Measurements from ENCODE around the gene NCCRP1. TPM values are rescaled to one million over a fixed set of nuclear protein-coding genes. Genes with fewer than 3 reads are reported as not detected.
A peak's percentile ranks its signal among the peaks of the same experiment; 100 is the strongest.

The NCCRP1 gene
- total RNA-seq, 1 donor from 2014 or later, result 1.9 TPM

- Histone ChIP-seq H3K36me3 (no peaks in the 10 kb centered on the region), H3K4me3 (no peak overlapping the region), H3K4me1 (no peaks in the 10 kb centered on the region), H3K4me2 (no peak overlapping the region), H4K20me1 (ENCODE audit: low read depth) (no peaks in the 10 kb centered on the region), H3F3A (ENCODE audit: low read depth) (peaks cover 10% of the 10 kb centered on the region), H3K79me2 (ENCODE audit: low read depth) (no peaks in the 10 kb centered on the region), H3K9me3 (ENCODE audit: low read depth) (no peaks in the 10 kb centered on the region), H3K27ac (no peak overlapping the region), H3K27me3 (peaks cover 12% of the 10 kb centered on the region), H2AFZ (replicated peaks) (no peak overlapping the region), H3K9ac (no peak overlapping the region)
- peaks cover 15% of the 10 kb centered on the region for H3K27me3 Mint-ChIP-seq (ENCODE audit: insufficient read depth, low read depth)
- no peaks in the 10 kb centered on the region for H3K36me3 Mint-ChIP-seq
- peak overlapping the region; percentile 76 for H3K27ac Mint-ChIP-seq
- H3K4me1 Mint-ChIP-seq, result peaks cover 22% of the 10 kb centered on the region
- no peak overlapping the region for H3K4me3 Mint-ChIP-seq
- no peaks in the 10 kb centered on the region for H3K9me3 Mint-ChIP-seq
- TF ChIP-seq, protein P1, sequence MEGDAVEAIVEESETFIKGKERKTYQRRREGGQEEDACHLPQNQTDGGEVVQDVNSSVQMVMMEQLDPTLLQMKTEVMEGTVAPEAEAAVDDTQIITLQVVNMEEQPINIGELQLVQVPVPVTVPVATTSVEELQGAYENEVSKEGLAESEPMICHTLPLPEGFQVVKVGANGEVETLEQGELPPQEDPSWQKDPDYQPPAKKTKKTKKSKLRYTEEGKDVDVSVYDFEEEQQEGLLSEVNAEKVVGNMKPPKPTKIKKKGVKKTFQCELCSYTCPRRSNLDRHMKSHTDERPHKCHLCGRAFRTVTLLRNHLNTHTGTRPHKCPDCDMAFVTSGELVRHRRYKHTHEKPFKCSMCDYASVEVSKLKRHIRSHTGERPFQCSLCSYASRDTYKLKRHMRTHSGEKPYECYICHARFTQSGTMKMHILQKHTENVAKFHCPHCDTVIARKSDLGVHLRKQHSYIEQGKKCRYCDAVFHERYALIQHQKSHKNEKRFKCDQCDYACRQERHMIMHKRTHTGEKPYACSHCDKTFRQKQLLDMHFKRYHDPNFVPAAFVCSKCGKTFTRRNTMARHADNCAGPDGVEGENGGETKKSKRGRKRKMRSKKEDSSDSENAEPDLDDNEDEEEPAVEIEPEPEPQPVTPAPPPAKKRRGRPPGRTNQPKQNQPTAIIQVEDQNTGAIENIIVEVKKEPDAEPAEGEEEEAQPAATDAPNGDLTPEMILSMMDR (IDR thresholded peaks at IDR 0.05), result no peak
- TF ChIP-seq EZH2 (IDR thresholded peaks at IDR 0.05) (no peak), EZH2phosphoT487 (IDR thresholded peaks at IDR 0.05) (no peak)
- no peak for DNase-seq (ENCODE audit: low spot score)
These were observed 6.0 kb upstream of the NCCRP1 start for GRCh38 chr19:39190768-39191167.

- Mint-ChIP-seq H3K4me3 (no peak overlapping the region), H3K4me1 (peaks cover 33% of the 10 kb centered on the region), H3K36me3 (no peaks in the 10 kb centered on the region), H3K27ac (no peak overlapping the region), H3K9me3 (no peaks in the 10 kb centered on the region), H3K27me3 (ENCODE audit: insufficient read depth, low read depth) (peaks cover 31% of the 10 kb centered on the region)
- no peak overlapping the region for H3K4me2 ChIP-seq
- peaks cover 6% of the 10 kb centered on the region for H3K4me1 ChIP-seq
- no peak for DNase-seq (ENCODE audit: low spot score)
- H2AFZ ChIP-seq (replicated peaks), result no peak overlapping the region
- TF ChIP-seq EZH2phosphoT487 (IDR thresholded peaks at IDR 0.05) (no peak), EZH2 (IDR thresholded peaks at IDR 0.05) (no peak)
- TF ChIP-seq, protein P1 (IDR thresholded peaks at IDR 0.05), result no peak
- no peak overlapping the region for H3K27ac ChIP-seq
- H3K36me3 ChIP-seq, result no peaks in the 10 kb centered on the region
- H3F3A ChIP-seq (ENCODE audit: low read depth), result peaks cover 17% of the 10 kb centered on the region
- no peak overlapping the region for H3K4me3 ChIP-seq
- no peaks in the 10 kb centered on the region for H3K79me2 ChIP-seq (ENCODE audit: low read depth)
- no peaks in the 10 kb centered on the region for H4K20me1 ChIP-seq (ENCODE audit: low read depth)
- H3K9me3 ChIP-seq (ENCODE audit: low read depth), result no peaks in the 10 kb centered on the region
- no peak overlapping the region for H3K9ac ChIP-seq
- peaks cover 33% of the 10 kb centered on the region for H3K27me3 ChIP-seq
These were observed 3.9 kb upstream of the NCCRP1 start for GRCh38 chr19:39192846-39193245.

DNA sequence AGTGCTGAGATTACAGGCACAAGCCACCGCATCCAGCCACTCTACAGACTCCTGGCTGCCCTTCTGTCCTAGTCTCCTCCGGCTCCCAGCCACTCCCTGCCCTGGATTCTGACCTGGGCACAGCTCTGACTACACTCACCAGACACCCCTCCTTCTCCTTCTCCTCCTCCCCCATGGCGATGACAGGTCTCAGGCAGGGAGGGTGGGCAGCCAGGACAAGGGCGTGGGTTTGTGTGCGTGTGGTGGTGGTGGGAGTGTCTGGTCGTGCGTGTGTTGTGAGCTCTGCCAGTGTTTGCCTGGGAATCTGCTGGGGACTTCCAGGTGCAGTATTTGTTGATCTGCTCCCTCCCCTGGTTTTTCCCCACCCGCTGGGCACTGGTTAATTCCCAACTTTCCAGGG, 3.0 kb upstream of the NCCRP1 start:
- Histone ChIP-seq H3K9ac (no peak overlapping the region), H4K20me1 (ENCODE audit: low read depth) (no peaks in the 10 kb centered on the region), H3K4me1 (peaks cover 6% of the 10 kb centered on the region), H3K27ac (no peak overlapping the region), H3K27me3 (peaks cover 42% of the 10 kb centered on the region), H3K36me3 (no peaks in the 10 kb centered on the region), H2AFZ (replicated peaks) (no peak overlapping the region), H3F3A (ENCODE audit: low read depth) (peaks cover 17% of the 10 kb centered on the region), H3K4me2 (no peak overlapping the region), H3K79me2 (ENCODE audit: low read depth) (no peaks in the 10 kb centered on the region), H3K4me3 (no peak overlapping the region), H3K9me3 (ENCODE audit: low read depth) (no peaks in the 10 kb centered on the region)
- TF ChIP-seq, protein P1 (IDR thresholded peaks at IDR 0.05), result no peak
- TF ChIP-seq EZH2phosphoT487 (IDR thresholded peaks at IDR 0.05) (no peak), EZH2 (IDR thresholded peaks at IDR 0.05) (no peak)
- peak; percentile 25 for DNase-seq (ENCODE audit: low spot score)
- peak overlapping the region; percentile 34 for H3K27ac Mint-ChIP-seq
- peaks cover 33% of the 10 kb centered on the region for H3K4me1 Mint-ChIP-seq
- peaks cover 36% of the 10 kb centered on the region for H3K27me3 Mint-ChIP-seq (ENCODE audit: insufficient read depth, low read depth)
- peak overlapping the region; percentile 22 for H3K4me3 Mint-ChIP-seq
- H3K36me3 Mint-ChIP-seq, result no peaks in the 10 kb centered on the region
- no peaks in the 10 kb centered on the region for H3K9me3 Mint-ChIP-seq
